ENCODE measurements around the gene LPO.

The LPO gene

DNA sequence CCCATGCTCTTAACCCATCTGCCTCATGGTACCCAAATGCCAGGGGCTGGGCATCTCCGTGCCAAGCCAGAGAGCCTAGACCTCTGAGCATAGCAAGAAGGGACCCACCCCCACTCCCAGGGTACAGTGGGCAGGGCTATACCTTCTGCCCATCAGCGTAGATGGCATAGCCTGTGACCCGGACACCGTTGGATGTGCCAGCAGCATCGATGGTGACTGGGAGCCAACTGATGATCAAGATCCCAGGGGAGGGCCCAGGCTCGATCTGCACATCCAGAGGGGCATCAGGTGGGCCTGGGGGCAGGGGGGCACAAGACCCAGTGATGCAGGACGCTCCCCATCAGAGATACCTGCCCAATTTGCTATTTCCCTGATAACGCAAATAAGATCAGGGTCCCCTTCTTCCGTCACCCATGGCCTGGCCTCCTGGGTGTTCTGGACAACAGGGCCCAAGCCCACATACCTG is 73.1 kb downstream of the LPO start:
- H3K9me3 ChIP-seq (ENCODE audit: control insufficient read depth, low read depth, low read length), result no peaks in the 10 kb centered on the region
- no peak overlapping the region for H3K9ac ChIP-seq (ENCODE audit: low read length)
- H3K36me3 ChIP-seq (ENCODE audit: control insufficient read depth, low read depth, low read length), result no peaks in the 10 kb centered on the region
- no peaks in the 10 kb centered on the region for H3K4me1 ChIP-seq (ENCODE audit: control insufficient read depth, low read depth, low read length)
- no peak overlapping the region for H3K4me3 ChIP-seq (ENCODE audit: low read length)
- H3K27me3 ChIP-seq (ENCODE audit: control insufficient read depth, insufficient read depth, low read length), result no peaks in the 10 kb centered on the region
- H3K27ac ChIP-seq (ENCODE audit: low read length), result no peak overlapping the region

GRCh38 chr17:58312021-58312630 is 73.7 kb downstream of the LPO start:
- no peaks in the 10 kb centered on the region for H3K27me3 ChIP-seq (ENCODE audit: control insufficient read depth, insufficient read depth, low read length)
- no peaks in the 10 kb centered on the region for H3K9me3 ChIP-seq (ENCODE audit: control insufficient read depth, low read depth, low read length)
- H3K4me1 ChIP-seq (ENCODE audit: control insufficient read depth, low read depth, low read length), result no peaks in the 10 kb centered on the region
- no peak overlapping the region for H3K9ac ChIP-seq (ENCODE audit: low read length)
- no peak overlapping the region for H3K4me3 ChIP-seq (ENCODE audit: low read length)
- no peak overlapping the region for H3K27ac ChIP-seq (ENCODE audit: low read length)
- no peaks in the 10 kb centered on the region for H3K36me3 ChIP-seq (ENCODE audit: control insufficient read depth, low read depth, low read length)

DNA sequence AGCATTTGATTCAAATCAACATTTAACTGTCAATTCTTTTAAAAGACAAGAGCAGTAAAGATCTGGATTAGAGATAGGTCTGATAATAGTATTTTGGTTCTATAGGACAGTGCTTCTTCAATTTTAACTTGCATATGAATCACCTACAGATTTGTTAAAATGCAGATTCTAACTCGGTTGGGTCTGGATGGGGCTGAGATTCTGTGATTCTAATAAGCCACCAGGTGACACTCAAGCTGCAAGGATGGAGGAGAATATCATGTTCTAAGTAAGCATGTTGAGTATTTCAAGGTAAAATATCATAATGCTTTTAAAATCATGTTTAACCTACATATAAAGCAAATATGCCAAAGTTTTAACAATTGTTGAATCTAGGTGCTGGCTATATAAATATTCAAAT is 74.4 kb downstream of the LPO start:
- no peak overlapping the region for H3K9ac ChIP-seq (ENCODE audit: low read length)
- no peaks in the 10 kb centered on the region for H3K27me3 ChIP-seq (ENCODE audit: control insufficient read depth, insufficient read depth, low read length)
- H3K4me3 ChIP-seq (ENCODE audit: low read length), result no peak overlapping the region
- H3K27ac ChIP-seq (ENCODE audit: low read length), result no peak overlapping the region
- no peaks in the 10 kb centered on the region for H3K36me3 ChIP-seq (ENCODE audit: control insufficient read depth, low read depth, low read length)
- no peaks in the 10 kb centered on the region for H3K9me3 ChIP-seq (ENCODE audit: control insufficient read depth, low read depth, low read length)
- H3K4me1 ChIP-seq (ENCODE audit: control insufficient read depth, low read depth, low read length), result no peaks in the 10 kb centered on the region

GRCh38 chr17:58313815-58314705 is 75.7 kb downstream of the LPO start:
- no peak overlapping the region for H3K27ac ChIP-seq (ENCODE audit: low read length)

GRCh38 chr17:58314706-58315015 is 76.3 kb downstream of the LPO start:
- no peak overlapping the region for H3K27ac ChIP-seq (ENCODE audit: low read length)
- no peaks in the 10 kb centered on the region for H3K4me1 ChIP-seq (ENCODE audit: control insufficient read depth, low read depth, low read length)
- no peaks in the 10 kb centered on the region for H3K36me3 ChIP-seq (ENCODE audit: control insufficient read depth, low read depth, low read length)
- H3K9ac ChIP-seq (ENCODE audit: low read length), result no peak overlapping the region
- no peak overlapping the region for H3K4me3 ChIP-seq (ENCODE audit: low read length)
- H3K9me3 ChIP-seq (ENCODE audit: control insufficient read depth, low read depth, low read length), result no peaks in the 10 kb centered on the region
- H3K27me3 ChIP-seq (ENCODE audit: control insufficient read depth, insufficient read depth, low read length), result no peaks in the 10 kb centered on the region

More at GRCh38 chr17:58313815-58314705, 75.7 kb downstream of the LPO start:
- no peaks in the 10 kb centered on the region for H3K4me1 ChIP-seq (ENCODE audit: control insufficient read depth, low read depth, low read length)
- no peak overlapping the region for H3K9ac ChIP-seq (ENCODE audit: low read length)
- H3K36me3 ChIP-seq (ENCODE audit: control insufficient read depth, low read depth, low read length), result no peaks in the 10 kb centered on the region
- H3K27me3 ChIP-seq (ENCODE audit: control insufficient read depth, insufficient read depth, low read length), result no peaks in the 10 kb centered on the region
- no peak overlapping the region for H3K4me3 ChIP-seq (ENCODE audit: low read length)
- no peaks in the 10 kb centered on the region for H3K9me3 ChIP-seq (ENCODE audit: control insufficient read depth, low read depth, low read length)

DNA sequence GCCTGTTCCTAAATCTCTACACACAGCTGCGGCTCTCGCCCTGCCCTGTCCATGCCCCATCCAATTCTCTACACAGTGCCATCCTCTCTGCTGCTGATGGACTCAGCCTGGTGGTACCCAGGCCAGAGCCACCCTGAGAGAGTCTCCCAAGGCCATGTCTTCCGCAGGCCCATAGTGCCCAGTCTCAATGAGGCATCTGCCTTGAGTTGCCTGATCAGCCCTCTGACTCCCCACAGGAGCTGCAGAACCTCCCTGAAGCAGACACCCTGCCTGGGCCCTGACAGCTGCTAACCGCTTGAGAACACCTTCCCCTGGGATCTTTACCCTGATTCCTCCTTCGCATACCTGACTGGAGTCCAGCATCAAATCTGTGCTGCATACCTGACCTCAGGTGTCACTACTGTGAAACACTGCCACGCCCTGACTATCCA is 76.9 kb downstream of the LPO start:
- Histone ChIP-seq H3K4me1 (ENCODE audit: control insufficient read depth, low read depth, low read length) (no peaks in the 10 kb centered on the region), H3K4me3 (ENCODE audit: low read length) (no peak overlapping the region), H3K27me3 (ENCODE audit: control insufficient read depth, insufficient read depth, low read length) (no peaks in the 10 kb centered on the region), H3K9me3 (ENCODE audit: control insufficient read depth, low read depth, low read length) (no peaks in the 10 kb centered on the region), H3K27ac (ENCODE audit: low read length) (no peak overlapping the region), H3K9ac (ENCODE audit: low read length) (no peak overlapping the region), H3K36me3 (ENCODE audit: control insufficient read depth, low read depth, low read length) (no peaks in the 10 kb centered on the region)

DNA sequence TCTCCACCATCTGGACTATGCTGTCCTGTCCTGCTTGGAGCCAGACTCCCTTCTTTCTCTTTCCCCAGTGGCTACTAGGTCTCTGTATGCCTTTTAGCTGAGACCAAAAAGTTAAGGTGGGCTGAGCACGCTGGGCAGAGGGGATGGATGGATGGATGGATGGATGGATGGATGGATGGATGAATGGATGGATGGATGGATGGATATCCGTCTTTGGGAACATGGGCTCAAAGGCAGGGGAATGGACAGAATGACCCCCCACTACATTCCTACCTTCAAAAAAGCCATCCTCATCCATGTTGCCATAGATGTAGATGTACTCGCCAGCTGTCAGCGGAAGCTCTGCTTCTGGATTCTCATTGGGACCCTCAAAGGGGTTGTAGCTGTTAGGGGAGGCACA is 77.4 kb downstream of the LPO start:
- H3K9ac ChIP-seq (ENCODE audit: low read length), result no peak overlapping the region
- no peak overlapping the region for H3K4me3 ChIP-seq (ENCODE audit: low read length)
- no peaks in the 10 kb centered on the region for H3K27me3 ChIP-seq (ENCODE audit: control insufficient read depth, insufficient read depth, low read length)
- no peaks in the 10 kb centered on the region for H3K4me1 ChIP-seq (ENCODE audit: control insufficient read depth, low read depth, low read length)
- H3K27ac ChIP-seq (ENCODE audit: low read length), result no peak overlapping the region
- H3K9me3 ChIP-seq (ENCODE audit: control insufficient read depth, low read depth, low read length), result no peaks in the 10 kb centered on the region
- H3K36me3 ChIP-seq (ENCODE audit: control insufficient read depth, low read depth, low read length), result no peaks in the 10 kb centered on the region

- no peaks in the 10 kb centered on the region for H3K27me3 ChIP-seq (ENCODE audit: control insufficient read depth, insufficient read depth, low read length)
- H3K9me3 ChIP-seq (ENCODE audit: control insufficient read depth, low read depth, low read length), result no peaks in the 10 kb centered on the region
- no peak overlapping the region for H3K27ac ChIP-seq (ENCODE audit: low read length)
- no peaks in the 10 kb centered on the region for H3K4me1 ChIP-seq (ENCODE audit: control insufficient read depth, low read depth, low read length)
- no peaks in the 10 kb centered on the region for H3K36me3 ChIP-seq (ENCODE audit: control insufficient read depth, low read depth, low read length)
- H3K9ac ChIP-seq (ENCODE audit: low read length), result no peak overlapping the region
- H3K4me3 ChIP-seq (ENCODE audit: low read length), result no peak overlapping the region
These were observed 78.0 kb downstream of the LPO start for GRCh38 chr17:58316260-58316960.

DNA sequence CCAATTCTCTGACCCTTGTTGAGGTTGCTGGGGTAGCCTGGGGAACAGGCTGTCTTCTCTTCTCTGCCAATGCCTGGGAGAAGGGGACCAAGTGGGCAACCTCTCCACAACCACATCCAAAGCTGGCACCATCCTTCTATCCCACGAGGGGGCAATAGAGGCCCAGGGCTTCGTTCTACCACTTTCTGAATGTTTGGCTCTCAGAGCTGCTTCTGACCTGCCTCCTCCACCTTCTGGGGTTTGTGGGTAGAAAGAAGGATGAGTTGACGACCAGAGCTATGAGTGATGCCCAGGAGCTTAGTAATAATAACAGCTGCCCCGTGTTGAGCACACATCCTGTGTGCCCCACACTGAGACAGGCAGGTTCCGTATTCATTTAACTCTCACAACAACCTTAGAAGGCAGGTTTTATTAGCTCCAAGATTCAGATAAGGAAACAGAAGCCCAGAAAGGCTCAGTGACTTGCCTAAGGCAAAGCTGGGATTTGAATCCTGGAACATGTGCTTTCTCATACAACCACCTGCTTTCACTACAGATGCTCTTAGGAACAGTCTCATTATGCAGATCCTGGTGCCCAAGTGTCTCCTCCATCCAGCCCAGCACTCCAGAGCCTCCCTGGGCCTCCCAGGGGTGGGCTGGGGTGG is 79.2 kb downstream of the LPO start:
- Histone ChIP-seq H3K36me3 (ENCODE audit: control insufficient read depth, low read depth, low read length) (no peaks in the 10 kb centered on the region), H3K4me3 (ENCODE audit: low read length) (no peak overlapping the region), H3K9ac (ENCODE audit: low read length) (no peak overlapping the region), H3K27me3 (ENCODE audit: control insufficient read depth, insufficient read depth, low read length) (no peaks in the 10 kb centered on the region), H3K27ac (ENCODE audit: low read length) (no peak overlapping the region), H3K4me1 (ENCODE audit: control insufficient read depth, low read depth, low read length) (no peaks in the 10 kb centered on the region), H3K9me3 (ENCODE audit: control insufficient read depth, low read depth, low read length) (no peaks in the 10 kb centered on the region)

- H3K9me3 ChIP-seq (ENCODE audit: control insufficient read depth, low read depth, low read length), result no peaks in the 10 kb centered on the region
- H3K36me3 ChIP-seq (ENCODE audit: control insufficient read depth, low read depth, low read length), result no peaks in the 10 kb centered on the region
- H3K27ac ChIP-seq (ENCODE audit: low read length), result no peak overlapping the region
- H3K4me3 ChIP-seq (ENCODE audit: low read length), result no peak overlapping the region
- no peaks in the 10 kb centered on the region for H3K4me1 ChIP-seq (ENCODE audit: control insufficient read depth, low read depth, low read length)
- no peaks in the 10 kb centered on the region for H3K27me3 ChIP-seq (ENCODE audit: control insufficient read depth, insufficient read depth, low read length)
- no peak overlapping the region for H3K9ac ChIP-seq (ENCODE audit: low read length)
These were observed 79.7 kb downstream of the LPO start for GRCh38 chr17:58318065-58318481.
